Ascending aorta (tissue), 2 donors: Measurements from ENCODE around the gene COMMD10. TPM values are rescaled to one million over a fixed set of nuclear protein-coding genes. Genes with fewer than 3 reads are reported as not detected.

Experiments used
- DNase-seq, 2 donors: peaks; one replicate each; pipeline ENCODE4 v3.0.0-alpha.2; 2019; ENCODE audit warnings: low spot score in 2 of 2
- H3K27ac ChIP-seq, 2 donors: fragments of 200-600 bp; sonication (generic); one replicate each; pipeline ENCODE4 v1.5.1; 2016 to 2017; ENCODE audit warnings: mild to moderate bottlenecking in 1 of 2
- H3K27me3 ChIP-seq: fragments of 200-600 bp; sonication (generic); one replicate; pipeline ENCODE4 v1.5.1; 2017
- H3K36me3 ChIP-seq, 2 donors: fragments of 200-600 bp; sonication (generic); one replicate each; pipeline ENCODE4 v1.5.1; 2016
- H3K4me1 ChIP-seq, 2 donors: fragments of 200-600 bp; sonication (generic); one replicate each; pipeline ENCODE4 v1.5.1; 2016 to 2017; ENCODE audit warnings: mild to moderate bottlenecking in 1 of 2
- H3K4me3 ChIP-seq, 2 donors: fragments of 200-600 bp; sonication (generic); one replicate each; pipeline ENCODE4 v1.5.1; 2016 to 2017; ENCODE audit warnings: mild to moderate bottlenecking in 1 of 2
- H3K9me3 ChIP-seq, 2 donors: fragments of 200-600 bp; sonication (generic); one replicate each; pipeline ENCODE4 v1.5.1; 2016
- CTCF ChIP-seq, 3 experiments: fragments of 200-600 bp in 2 of 3; fragments of 450-650 bp in 1 of 3; sonication (generic) in 2 of 3; IDR thresholded peaks; one replicate each; pipeline ENCODE4 v1.5.1; 2016 to 2019; ENCODE audit warnings: antibody characterized with exemption in 3 of 3, mild to moderate bottlenecking in 1 of 3, moderate library complexity in 1 of 3
- intact Hi-C: fragments of 100-400 bp; cut with DNase I; formaldehyde crosslinking; loops from one replicate; pipeline ENCODE4 v1.15.1; 2023
- total RNA-seq: library from RNA; depleted of rRNA; stranded (reverse); fragments of >200 nt; gene quantifications from one replicate; pipeline ENCODE4 v1.1.0, GENCODE V29; 2016

COMMD10 gene
- total RNA-seq, 1 donor from 2014 or later = 25.0 TPM

GRCh38 chr5:116044073-116044472 lies 40.8 kb upstream of the COMMD10 start:
- H3K27me3 ChIP-seq = no peaks in the 10 kb centered on the region
- intact Hi-C loops = no loop called here
- no peaks in the 10 kb centered on the region for H3K36me3 ChIP-seq
- no peak for TF ChIP-seq CTCF (IDR thresholded peaks at IDR 0.05)
- H3K9me3 ChIP-seq = no peaks in the 10 kb centered on the region
- H3K4me1 ChIP-seq = no peaks in the 10 kb centered on the region
- no peak overlapping the region for H3K27ac ChIP-seq
- no peak overlapping the region for H3K4me3 ChIP-seq
- no peak for DNase-seq

- DNase-seq = no peak
- H3K27ac ChIP-seq = no peak overlapping the region
- no peaks in the 10 kb centered on the region for H3K4me1 ChIP-seq
- no peak overlapping the region for H3K4me3 ChIP-seq
- intact Hi-C loops = no loop called here
- no peak for TF ChIP-seq CTCF (IDR thresholded peaks at IDR 0.05)
- no peaks in the 10 kb centered on the region for H3K27me3 ChIP-seq
- no peaks in the 10 kb centered on the region for H3K36me3 ChIP-seq
- H3K9me3 ChIP-seq = no peaks in the 10 kb centered on the region
Measured at GRCh38 chr5:116045821-116046220, 39.0 kb upstream of the COMMD10 start.

GRCh38 chr5:116046261-116046660 lies 38.6 kb upstream of the COMMD10 start:
- no peak for TF ChIP-seq CTCF (IDR thresholded peaks at IDR 0.05)
- no peaks in the 10 kb centered on the region for H3K9me3 ChIP-seq
- no peak for DNase-seq
- no peaks in the 10 kb centered on the region for H3K27me3 ChIP-seq
- no peaks in the 10 kb centered on the region for H3K4me1 ChIP-seq
- H3K36me3 ChIP-seq = no peaks in the 10 kb centered on the region
- intact Hi-C loops = no loop called here
- H3K27ac ChIP-seq = no peak overlapping the region
- no peak overlapping the region for H3K4me3 ChIP-seq

GRCh38 chr5:116046823-116047222 lies 38.0 kb upstream of the COMMD10 start:
- H3K4me1 ChIP-seq = no peaks in the 10 kb centered on the region
- intact Hi-C loops = no loop called here
- no peak overlapping the region for H3K4me3 ChIP-seq
- H3K36me3 ChIP-seq = no peaks in the 10 kb centered on the region
- no peak overlapping the region for H3K27ac ChIP-seq
- TF ChIP-seq CTCF (IDR thresholded peaks at IDR 0.05) = no peak
- no peak for DNase-seq
- no peaks in the 10 kb centered on the region for H3K9me3 ChIP-seq
- no peaks in the 10 kb centered on the region for H3K27me3 ChIP-seq

GRCh38 chr5:116058346-116058936 lies 26.4 kb upstream of the COMMD10 start:
- DNase-seq = no peak
- intact Hi-C loops = no loop called here
- Histone ChIP-seq H3K36me3 (no peaks in the 10 kb centered on the region), H3K9me3 (no peaks in the 10 kb centered on the region), H3K27me3 (no peaks in the 10 kb centered on the region), H3K4me3 (no peak overlapping the region), H3K4me1 (no peaks in the 10 kb centered on the region), H3K27ac (no peak overlapping the region)
- no peak for TF ChIP-seq CTCF (IDR thresholded peaks at IDR 0.05)

- no peak for DNase-seq
- intact Hi-C loops = no loop called here
Measured at GRCh38 chr5:116062352-116062751, 22.5 kb upstream of the COMMD10 start.

More at GRCh38 chr5:116062352-116062751, 22.5 kb upstream of the COMMD10 start:
- no peak for TF ChIP-seq CTCF (IDR thresholded peaks at IDR 0.05)
- Histone ChIP-seq H3K27ac (no peak overlapping the region), H3K9me3 (no peaks in the 10 kb centered on the region), H3K4me1 (no peaks in the 10 kb centered on the region), H3K36me3 (no peaks in the 10 kb centered on the region), H3K27me3 (no peaks in the 10 kb centered on the region), H3K4me3 (no peak overlapping the region)
